NCI-H2107 treated with DMSO at 0.1 percent for 48 hours (cell line): ENCODE measurements around the gene SEZ6L.

ENCODE experiments used
- DNase-seq: peaks from one replicate; lab custom pipeline; 2025; ENCODE audit not compliant: unreplicated experiment; lab: John Stamatoyannopoulos, UW

The SEZ6L gene

GRCh38 chr22:26291940-26292666 is 122.8 kb downstream of the SEZ6L start:
- DNase-seq, result no peak

- DNase-seq, result no peak
Observed at GRCh38 chr22:26292667-26292995, 123.4 kb downstream of the SEZ6L start.

DNA sequence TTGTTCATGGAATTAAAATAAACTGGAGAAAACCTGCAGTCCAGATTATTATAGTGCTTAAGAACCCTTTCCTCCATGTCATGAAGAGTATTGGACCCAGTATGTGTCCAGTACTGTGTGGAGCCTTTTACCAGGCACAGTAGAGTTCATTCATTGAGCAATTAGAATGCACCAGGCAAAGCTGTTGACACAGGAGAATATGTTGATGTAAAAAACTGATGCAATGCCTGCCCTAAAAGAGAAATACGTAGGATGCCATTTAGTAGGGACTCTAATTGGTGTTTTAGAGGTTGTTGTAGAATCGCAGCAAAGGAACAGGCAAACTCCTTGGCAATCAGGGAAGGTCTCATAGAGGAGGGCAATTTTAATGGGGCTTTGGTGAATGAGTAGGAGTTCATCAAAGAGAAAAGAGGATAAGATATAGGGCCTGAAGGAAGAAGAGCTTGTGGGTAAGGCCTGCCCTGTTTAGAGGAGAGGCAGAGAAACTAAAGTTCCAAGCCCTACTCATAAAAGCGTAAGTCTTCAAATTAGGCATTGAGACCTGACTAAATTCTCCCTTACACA is 126.4 kb downstream of the SEZ6L start:
- no peak for DNase-seq

- DNase-seq, result no peak
Observed at GRCh38 chr22:26298605-26299310, 129.5 kb downstream of the SEZ6L start.

DNA sequence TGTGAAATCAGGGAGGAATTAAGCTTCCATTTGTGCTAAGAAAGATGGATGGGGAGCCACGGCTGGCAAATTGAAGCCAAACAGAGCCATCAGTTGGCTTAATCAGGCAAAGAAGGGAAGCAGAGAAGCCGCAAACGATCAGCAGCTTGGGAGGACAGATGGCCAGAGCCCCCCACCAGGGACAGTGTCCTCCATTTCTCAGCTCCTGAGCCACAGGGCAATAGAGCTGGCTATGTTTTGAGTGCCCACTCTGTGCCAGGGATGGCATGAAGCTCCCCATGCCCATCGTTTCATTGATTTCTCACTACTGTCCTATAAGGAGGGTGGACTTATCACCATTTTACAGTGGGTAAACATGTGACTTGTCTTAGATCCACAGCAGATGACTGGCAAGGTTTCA is 133.5 kb downstream of the SEZ6L start:
- DNase-seq, result no peak

- DNase-seq, result no peak
Observed at GRCh38 chr22:26303475-26303874, 134.2 kb downstream of the SEZ6L start.

DNA sequence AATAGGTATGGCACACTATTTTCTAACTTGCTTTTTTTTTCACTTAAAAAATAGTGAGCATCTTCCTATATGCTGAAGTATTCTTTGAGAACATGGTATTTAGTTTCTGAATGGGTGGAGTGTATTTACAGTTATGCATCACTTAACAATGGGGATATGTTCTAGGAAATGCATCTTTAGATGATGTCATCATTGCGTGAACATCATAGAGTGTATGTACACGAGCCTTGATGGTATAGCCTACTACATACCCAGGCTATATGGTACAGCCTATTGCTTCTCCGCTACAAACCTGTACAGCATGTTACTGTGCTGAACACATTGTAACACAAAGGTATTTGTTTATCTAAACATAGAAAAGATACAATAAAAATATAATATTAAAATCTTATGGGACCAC is 135.5 kb downstream of the SEZ6L start:
- no peak for DNase-seq

DNA sequence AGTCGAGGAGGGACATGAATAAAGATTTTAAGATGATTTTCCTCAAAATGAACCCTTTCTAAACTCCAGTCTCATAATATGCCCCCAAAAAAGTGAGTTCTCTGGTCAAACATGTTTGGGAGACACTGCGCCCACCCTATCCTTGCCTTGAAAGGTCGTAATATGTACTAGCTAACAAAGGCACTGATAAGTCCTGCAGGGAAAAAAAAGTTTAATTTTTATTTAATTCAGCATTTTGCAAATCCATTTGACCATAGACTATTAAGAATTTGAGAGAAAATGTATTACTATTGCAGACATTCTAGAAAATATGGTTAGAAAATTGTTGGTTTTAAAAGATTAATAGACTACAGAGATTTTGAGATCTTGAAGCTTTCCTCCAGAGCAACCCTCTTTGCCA is 139.2 kb downstream of the SEZ6L start:
- DNase-seq, result no peak

DNA sequence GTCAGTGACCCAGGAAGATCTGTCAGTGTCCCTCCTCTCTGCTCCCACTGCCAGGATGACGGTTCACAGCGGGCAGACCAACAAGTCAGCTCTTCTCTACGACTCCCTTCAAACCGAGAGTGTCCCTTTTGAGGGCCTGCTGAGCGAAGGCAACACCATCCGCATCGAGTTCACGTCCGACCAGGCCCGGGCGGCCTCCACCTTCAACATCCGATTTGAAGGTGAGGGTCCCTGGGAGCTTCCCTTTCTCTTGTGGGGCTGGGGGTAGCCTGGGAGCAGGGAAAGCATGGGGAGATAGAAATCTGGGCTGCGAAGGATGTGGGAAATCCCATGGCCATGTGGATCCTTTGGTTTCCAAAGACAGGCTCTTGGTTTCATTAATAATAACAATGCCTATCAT is 141.4 kb downstream of the SEZ6L start:
- no peak for DNase-seq

DNA sequence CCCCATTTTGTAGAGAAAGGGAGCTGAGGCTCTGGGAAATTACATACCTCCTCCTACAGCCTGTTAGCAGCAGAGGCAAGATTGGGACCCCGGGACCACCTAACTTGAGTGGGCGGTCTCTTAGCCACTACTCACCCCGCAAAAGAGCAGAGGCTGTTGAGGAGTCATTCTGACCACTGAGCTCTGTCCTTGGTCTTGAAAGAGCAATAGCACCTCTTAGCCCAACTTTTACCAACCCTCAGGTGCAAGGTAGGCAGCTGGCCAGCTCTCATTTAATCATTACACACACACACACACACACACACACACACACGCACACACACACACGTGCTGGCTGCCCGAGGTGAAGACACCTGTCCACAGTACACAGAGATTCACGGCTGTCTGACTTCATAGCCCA is 144.0 kb downstream of the SEZ6L start:
- DNase-seq, result no peak

- DNase-seq, result no peak
Observed at GRCh38 chr22:26314171-26314570, 144.9 kb downstream of the SEZ6L start.

DNA sequence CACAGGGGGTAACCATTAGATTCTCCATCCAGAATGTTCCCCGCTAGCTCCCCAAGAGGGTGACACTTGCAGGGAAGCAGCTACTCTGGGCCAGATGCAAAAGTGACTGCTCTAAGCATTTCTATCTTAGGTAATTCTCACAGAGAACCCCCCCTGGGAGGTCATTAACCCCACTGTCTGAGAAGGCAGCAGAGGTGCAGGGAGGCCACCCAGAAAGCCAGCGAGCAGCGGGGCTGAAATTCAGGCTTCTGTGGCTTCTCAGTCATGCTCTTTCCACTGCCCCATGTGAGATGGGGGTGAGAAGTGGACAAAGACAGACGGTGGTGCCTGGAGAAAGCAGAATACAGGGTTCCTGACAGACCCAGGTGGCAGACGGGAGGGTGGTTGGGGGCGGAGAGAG is 145.4 kb downstream of the SEZ6L start:
- DNase-seq, result no peak

- DNase-seq, result no peak
Observed at GRCh38 chr22:26316732-26317285, 147.5 kb downstream of the SEZ6L start.

DNA sequence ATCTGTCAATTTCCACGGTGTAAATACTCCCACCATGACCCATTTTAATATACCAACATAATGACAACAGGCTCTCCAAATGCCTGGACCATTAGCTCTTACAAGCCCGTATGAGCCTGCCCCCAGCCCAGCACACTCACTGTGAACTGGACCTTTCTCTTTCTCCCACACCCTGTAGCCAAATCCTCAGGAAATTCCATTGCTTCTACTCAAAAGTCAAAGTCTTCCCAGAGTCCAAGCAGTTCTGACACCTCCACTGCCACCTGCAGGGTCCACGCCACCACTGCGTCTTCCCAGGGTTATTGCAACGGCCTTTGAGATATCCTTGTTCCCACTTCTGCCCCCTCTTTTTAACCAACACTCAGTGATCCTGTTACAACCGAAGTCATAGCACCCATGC is 149.7 kb downstream of the SEZ6L start:
- DNase-seq, result no peak

- no peak for DNase-seq
Observed at GRCh38 chr22:26320447-26320846, 151.2 kb downstream of the SEZ6L start.

DNA sequence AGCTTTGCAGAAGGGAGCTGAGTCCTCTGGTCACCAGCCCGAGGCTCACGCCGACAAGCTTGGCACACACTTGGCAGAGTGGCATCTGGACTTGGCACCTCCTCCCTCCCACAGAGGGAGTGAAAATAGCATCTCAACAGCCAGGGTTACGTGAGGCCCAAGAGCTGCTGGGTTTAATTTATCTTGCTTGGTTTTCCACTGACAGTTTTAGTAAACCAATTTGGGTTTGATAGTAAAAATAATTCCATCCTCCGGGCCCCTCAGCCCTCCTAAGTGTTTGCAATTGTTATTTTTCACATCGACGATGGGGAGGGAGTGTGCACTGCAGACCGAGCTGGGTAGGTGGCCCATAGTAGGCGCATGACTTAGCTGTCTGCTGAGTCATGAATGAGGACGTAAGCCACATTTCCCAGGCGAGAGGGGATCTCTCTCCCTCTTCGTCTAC is 152.2 kb downstream of the SEZ6L start:
- DNase-seq, result no peak

GRCh38 chr22:26322179-26322905 is 153.1 kb downstream of the SEZ6L start:
- no peak for DNase-seq

DNA sequence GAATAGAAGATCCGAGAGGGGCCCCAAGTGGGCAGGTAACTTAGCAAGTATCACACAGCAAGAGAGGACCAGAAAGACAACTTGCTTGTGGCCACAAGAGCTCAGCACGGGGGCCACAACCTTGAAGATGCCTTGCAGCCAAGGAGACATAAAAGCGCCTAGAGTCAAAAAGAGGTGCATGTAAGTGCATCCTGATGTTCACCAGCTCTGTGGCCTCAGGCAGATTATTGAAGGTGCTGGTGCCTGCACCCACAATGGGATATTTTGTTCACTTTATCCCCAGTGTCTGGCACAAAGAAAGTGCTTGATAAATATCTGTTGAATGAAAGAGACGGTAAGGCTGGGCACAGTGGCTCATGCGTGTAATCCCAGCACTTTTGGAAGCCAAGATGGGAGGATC is 153.8 kb downstream of the SEZ6L start:
- DNase-seq, result no peak

GRCh38 chr22:26324150-26324549 is 154.9 kb downstream of the SEZ6L start:
- DNase-seq, result no peak

GRCh38 chr22:26325641-26326040 is 156.4 kb downstream of the SEZ6L start:
- no peak for DNase-seq

- no peak for DNase-seq
Observed at GRCh38 chr22:26326803-26327202, 157.5 kb downstream of the SEZ6L start.

DNA sequence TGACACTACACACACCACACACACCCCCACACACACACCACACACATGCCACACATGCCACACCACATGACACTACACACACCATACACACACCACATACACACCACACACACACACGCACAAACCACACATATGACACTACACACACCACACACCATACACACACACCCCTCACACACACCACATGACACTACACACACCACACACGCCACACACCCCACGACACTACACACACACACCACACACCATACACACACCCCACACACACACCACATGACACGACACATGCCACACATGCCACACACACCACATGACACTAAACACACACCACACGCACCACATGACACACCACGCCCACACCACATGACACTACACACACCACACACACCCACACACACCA is 158.0 kb downstream of the SEZ6L start:
- DNase-seq, result no peak
